ENCODE measurements around the gene MFSD8. TPM values are rescaled to one million over a fixed set of nuclear protein-coding genes. Genes with fewer than 3 reads are reported as not detected.
A peak's percentile ranks its signal among the peaks of the same experiment; 100 is the strongest.
"Not testable (repeated sequence)": the region's sequence is repeated elsewhere in the genome, so short reads cannot be mapped to it uniquely, and the experiment has no call there.

MFSD8 gene
- total RNA-seq, 1 donor from 2014 or later: 16.1 TPM

DNA sequence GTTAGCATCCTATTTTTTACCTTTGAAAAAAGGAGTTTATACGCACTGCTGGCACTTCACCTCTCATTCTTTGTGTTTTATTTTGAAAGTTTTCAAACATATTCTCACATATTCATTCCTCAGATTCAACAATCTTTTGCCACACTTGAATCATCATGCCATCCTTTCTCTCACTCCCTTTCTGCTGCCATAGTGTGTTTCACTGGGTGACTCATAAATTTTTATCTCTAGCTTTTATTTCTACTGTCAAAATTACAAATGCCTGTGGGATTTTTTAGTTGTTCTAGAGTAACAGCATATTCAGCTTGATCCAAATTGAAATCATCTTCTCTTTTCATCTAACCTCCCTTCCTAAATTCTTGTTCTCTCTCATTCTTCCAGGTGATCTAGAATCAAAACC, 28.0 kb downstream of the MFSD8 start:
- DNase-seq (ENCODE audit: low read depth in 2 of 2): no peak

DNA sequence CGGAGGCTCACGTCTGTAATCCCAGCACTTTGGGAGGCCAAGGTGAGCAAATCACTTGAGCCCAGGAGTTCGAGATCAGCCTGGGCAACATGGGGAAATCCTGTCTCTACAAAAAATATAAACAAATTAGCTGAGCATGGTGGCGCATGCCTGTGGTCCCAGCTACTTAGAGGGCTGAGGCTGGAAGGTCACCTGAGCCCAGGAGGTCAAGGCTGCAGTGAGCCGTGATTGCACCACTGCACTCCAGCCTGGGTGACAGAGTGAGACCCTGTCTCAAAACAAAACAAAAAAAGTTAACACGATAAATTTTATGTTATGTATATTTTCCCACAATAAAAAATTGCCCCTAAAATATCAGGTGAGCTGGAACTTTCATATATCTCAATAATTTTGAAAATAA, 33.1 kb downstream of the MFSD8 start:
- not testable (repeated sequence) for DNase-seq (ENCODE audit: low read depth in 2 of 2)

DNA sequence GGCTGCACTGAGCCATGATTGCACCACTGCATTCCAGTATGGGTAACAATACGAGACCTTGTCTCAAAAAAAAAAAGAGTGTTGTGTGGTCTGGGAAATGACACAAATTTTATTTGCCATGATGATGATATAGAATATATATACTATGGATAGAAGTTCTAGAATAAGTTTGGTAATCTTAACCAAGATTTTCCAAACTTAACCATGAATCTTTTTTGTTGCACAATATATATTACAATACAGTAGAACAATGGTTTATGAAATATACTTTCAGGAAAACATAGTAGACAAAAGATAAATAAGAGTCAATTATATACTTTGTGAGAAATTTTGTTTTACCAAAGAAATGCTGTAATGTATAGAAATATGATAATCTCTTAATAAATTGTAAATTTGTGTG, 34.8 kb downstream of the MFSD8 start:
- DNase-seq (ENCODE audit: low read depth in 2 of 2): no peak

DNA sequence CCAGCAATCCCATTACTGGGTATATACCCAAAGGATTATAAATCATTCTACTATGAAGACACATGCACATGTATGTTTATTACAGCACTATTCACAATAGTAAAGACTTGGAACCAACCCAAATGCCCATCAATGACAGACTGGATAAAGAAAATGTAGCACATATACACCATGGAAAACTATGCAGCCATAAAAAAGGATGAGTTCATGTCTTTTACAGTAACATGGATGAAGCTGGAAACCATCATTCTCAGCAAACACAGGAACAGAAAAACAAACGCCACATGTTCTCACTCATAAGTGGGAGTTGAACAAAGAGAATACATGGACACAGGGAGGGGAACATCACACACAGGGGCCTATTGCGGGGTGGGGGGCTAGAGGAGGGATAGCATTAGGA, 39.3 kb downstream of the MFSD8 start:
- not testable (repeated sequence) for DNase-seq (ENCODE audit: low read depth in 2 of 2)

DNA sequence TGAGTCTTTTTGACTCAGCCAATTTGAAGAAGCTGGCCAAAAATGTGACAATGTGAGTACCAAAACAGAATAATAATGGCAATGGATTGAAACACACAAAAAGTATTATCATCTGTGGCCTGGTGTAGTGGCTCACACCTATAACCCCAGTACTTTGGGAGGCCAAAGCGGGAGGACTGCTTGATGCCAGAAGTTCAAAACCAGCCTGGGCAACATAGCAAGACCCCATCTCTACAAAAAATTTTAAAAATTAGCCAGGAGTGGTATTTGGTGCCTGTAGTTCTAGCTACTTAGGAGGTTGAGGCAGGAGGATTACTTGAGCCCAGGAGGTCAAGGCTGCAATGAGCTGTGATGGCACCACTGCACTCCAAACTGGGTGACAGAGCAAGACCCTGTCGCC, 42.7 kb downstream of the MFSD8 start:
- no peak for DNase-seq (ENCODE audit: low read depth in 2 of 2)

DNA sequence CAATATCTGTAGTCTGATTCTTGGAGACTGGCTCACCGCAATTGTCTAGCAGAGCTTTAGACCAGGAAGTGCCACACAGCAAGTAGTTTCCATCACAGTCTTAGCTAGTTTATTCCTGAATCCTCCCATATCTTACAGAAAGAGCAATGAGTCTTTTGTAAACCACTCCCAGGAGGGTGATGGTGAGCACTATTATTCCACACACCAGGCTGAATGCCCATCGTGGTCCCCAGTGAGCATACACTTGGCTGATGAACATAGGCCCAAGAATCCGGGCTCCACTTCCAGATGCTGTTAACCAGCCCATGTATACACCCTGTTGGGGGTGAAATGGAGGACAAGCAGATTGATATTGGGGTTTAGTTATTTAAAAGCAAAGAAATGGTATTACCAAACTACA, 44.5 kb downstream of the MFSD8 start:
- no peak for DNase-seq (ENCODE audit: low read depth in 2 of 2)

DNA sequence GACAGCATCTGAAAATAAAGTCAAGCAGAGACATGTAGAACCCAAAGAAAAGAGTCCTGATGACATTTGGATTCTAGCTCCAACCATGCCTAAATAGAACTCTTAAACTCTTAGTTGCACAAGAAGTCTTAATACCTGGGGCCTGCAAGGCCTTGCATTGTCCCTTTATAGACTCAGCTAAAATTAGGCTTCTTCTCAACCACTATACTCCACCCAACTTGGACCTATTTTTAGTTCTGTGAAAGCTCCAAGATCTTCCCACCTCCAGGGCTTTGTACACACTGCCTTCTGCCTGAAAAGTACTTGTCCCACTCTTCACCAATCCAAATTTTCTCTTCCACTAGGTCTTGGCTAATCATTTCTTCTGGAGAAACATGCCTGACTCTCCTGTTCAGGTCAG, 47.8 kb downstream of the MFSD8 start:
- no peak for DNase-seq (ENCODE audit: low read depth in 2 of 2)

DNA sequence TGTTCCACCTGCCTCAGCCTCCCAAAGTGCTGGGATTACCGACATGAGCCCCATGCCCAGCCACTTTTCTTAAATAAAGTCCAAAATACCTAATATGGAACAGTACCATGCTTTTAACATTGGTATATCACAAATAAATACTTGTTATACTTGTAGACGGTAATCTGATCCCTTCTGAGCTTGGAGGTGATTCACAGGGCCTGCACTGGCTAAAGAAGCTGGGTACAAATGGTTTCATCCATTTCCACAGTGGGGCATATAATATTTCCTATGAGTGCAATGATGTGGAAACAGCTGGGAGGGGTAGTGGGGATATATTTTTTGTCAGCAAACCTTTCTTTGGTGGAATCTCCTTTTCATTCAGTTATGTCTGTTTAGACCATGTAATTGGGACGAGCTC, 48.5 kb downstream of the MFSD8 start:
- no peak for DNase-seq (ENCODE audit: low read depth in 2 of 2)

DNA sequence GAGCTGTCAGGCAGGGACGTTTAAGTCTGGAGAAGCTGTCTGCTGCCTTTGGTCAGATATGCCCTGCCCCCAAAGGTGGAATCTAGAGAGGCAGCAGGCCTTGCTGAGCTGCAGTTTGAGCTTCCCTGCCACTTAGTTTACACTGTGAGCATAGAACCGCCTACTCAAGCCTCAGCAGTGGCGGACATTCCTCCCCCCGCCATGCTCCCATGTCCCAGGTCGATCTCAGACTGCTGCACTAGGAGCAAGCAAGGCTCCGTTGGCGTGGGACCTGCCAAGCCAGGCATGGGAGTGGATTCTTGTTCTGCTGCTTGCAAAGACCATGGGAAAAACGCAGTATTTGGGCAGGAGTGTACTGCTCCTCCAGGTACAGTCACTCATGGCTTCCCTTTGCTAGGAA, 59.9 kb downstream of the MFSD8 start:
- no peak for DNase-seq (ENCODE audit: low read depth in 2 of 2)

DNA sequence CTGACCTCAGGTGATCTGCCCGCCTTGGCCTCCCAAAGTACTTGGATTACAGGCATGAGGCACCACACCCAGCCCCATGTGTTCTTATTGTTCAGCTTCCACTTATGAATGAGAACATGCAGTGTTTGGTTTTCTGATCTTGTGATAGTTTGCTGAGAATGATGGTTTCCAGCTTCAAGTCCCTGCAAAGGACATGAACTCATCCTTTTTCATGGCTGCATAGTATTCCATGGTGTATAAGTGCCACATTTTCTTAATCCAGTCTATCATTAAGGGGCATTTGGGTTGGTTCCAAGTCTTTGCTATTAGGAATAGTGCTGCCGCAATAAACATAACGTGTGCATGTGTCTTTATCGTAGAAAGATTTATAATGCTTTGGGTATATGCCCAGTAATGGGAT, 65.3 kb downstream of the MFSD8 start:
- not testable (repeated sequence) for DNase-seq (ENCODE audit: low read depth in 2 of 2)

DNA sequence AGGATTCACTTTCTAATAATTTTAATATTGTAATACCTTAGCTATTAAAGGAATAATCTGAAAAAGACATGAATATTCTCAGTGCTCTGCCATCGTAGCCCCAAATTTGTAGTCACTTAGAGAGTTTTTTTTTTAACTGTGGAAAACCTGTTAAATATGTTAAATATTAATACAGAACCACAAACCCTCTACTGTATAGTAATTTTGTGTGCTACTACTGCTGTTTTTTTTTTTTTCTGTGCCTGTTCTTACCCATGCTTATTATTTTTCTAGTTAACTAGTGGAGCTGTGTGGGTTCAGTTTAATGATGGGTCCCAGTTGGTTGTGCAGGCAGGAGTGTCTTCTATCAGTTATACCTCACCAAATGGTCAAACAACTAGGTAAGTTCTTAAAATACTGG, 68.4 kb downstream of the MFSD8 start:
- DNase-seq (ENCODE audit: low read depth in 2 of 2): no peak

DNA sequence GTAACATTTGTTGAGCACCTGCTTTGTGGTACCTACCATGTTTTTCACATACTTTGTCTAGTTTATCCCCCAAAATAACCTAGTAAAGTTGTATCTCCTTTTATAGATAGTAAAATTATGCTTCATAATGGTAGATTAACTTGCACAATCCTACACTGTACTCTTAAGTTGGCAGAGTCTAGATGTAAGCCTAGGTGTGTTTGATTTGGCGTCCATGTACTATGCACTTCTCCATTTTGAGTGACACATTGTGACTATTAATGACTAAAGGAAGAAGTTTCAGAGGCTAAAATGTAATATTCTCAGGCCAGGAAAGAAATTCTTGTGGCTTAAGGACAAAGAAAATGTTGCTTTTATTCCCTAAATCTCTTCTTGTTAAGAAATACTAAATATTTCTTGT, 68.9 kb downstream of the MFSD8 start:
- no peak for DNase-seq (ENCODE audit: low read depth in 2 of 2)

DNA sequence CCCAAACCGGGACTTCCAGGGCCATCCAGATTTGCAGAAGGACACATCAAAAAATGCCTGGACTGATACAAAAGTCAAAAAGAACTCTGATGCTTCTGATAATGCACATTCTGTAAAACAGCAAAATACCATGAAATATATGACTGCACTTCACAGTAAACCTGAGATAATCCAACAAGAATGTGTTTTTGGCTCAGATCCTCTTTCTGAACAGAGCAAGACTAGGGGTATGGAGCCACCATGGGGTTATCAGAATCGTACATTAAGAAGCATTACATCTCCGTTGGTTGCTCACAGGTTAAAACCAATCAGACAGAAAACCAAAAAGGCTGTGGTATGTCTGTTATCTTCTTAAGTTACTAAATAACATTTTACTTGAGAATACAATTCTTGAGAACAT, 75.1 kb downstream of the MFSD8 start:
- DNase-seq (ENCODE audit: low read depth in 2 of 2): no peak

DNA sequence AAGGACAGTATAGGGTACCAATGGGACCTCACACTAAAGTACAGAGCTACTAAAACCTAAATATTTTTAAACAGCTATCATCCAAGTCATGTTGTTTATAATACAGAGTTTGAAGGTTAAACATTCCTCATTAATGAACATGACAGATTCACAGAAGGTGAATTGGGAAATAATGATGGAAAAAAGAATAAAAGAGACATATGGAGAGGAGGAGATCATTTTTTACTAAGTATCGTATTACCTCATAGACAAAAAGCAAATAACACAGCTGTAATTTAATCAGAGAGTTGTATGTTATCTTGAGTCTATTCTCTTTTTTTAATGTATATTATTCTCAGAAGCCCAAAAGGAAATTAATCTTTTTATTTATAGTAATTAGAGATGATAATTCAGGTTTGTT, 76.4 kb downstream of the MFSD8 start:
- DNase-seq (ENCODE audit: low read depth in 2 of 2): no peak

DNA sequence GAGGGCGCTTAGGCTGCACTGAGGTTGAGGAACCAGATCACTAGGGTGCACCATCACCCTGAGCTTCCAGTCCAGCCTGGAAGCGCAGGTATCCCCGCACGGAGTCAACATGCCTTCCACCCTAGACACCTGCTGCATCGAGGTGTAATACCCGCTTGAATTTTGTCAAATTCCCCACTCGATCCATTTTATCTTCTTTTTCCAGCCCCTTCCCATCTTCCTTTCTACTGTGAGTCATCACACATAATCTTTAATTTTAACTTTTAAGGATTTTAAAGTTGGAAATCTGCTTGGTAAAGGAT, 83.5 kb downstream of the MFSD8 start:
- no peak for DNase-seq (ENCODE audit: low read depth in 2 of 2)

DNA sequence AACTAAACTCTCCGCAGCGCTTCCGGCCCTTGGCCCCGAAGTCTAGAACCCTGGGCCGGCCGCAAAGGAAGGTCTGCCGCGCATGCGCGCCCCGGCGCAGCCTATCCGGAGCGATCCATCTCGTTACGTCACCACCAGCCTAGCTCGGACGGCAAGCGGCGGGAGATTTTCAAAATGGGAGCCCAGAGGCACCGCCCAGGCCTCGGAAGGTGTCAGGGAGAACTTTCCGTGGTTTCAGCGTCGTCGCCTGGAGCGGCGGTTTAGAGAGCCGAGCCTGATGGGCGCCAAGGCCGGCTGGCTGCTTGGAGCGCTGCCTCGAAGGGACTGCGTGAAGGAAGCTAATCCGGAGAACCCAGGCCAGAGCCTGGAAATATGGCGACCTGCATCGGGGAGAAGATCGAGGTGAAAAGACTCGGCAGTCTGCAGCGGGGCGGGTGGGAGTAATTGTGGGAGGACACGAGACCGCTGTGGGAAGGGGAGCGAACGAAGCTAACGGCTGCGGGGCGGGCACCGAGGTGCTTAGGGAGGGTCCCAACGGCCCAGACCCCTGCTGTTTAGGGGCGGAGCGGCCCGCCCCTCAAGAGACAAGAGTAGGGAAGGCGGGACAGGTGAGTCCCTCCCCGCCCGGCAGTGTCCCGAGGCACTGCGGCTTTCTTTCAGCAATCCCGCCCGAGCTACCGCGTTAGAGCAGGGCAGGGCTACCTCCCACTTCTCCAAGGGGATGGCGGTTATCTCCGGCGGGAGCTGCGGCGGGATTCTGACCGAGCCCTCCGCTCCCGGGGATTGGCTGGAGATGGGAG, 84.0 kb downstream of the MFSD8 start, which contains the start of gene PLK4:
PLK4 (plus strand) TSS at position 131 of the 800 bp plus-strand sequence; CDS start at position 373, 242 bp downstream.
- DNase-seq (ENCODE audit: low read depth in 2 of 2): peak; percentile 94 to 95

DNA sequence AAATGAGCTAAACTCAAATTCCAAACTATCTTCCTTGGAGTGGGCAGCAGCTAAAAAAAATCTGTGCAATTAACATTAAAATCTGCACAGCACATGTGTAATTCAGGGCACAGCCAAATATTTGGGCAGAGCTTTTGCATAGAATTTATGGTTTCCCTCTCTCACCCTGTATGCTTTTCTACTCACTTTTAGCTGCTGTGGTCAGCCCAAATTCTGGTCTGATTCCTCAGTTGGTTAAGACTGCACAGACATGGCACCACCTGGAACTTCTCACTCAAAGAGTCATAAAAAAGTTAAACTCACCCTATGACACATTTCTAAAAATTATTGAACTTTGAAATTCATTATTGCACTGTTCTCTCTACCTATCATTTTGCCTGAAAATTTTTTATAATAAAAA, 89.2 kb downstream of the MFSD8 start:
- no peak for DNase-seq (ENCODE audit: low read depth in 2 of 2)

DNA sequence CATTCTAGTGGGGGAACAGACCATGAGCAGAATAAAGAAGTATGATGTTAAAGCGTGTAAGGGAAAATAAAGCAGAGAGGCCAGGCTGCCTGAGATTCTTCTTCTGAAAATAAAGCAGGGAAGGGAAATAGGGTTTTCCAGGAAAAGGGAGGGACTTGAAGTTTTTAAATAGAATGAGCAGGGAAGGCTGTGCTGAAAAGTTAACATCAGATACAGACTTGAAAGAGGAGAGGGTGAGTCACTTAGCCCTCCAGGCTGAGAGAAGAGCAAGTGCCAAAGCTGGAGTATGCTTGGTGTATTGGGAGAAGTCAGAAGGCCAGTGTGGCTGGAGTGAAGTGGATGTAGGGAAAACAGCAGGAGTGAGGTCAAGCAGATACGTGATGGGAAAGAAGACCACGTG, 94.3 kb downstream of the MFSD8 start:
- DNase-seq (ENCODE audit: low read depth in 2 of 2): peak; percentile 10 to 73

DNA sequence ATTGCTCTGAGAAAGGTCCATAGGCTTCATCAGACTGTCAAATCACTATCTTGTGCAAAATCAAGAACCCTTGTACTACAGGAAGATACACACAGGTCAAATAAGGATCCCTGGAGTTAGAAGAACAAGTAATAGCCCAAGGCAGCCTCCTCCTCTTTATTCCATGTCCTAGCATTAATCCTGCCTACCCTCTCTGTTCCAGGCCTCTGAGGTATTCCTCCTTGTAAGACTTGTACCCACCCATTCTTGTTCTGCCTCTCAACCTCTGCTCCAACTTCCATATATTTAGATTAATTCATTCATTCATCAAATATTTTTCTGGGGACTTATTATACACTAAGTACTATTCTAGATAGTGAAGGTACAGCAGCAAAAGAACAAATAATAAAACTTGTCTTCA, 94.7 kb downstream of the MFSD8 start:
- DNase-seq (ENCODE audit: low read depth in 2 of 2): no peak

DNA sequence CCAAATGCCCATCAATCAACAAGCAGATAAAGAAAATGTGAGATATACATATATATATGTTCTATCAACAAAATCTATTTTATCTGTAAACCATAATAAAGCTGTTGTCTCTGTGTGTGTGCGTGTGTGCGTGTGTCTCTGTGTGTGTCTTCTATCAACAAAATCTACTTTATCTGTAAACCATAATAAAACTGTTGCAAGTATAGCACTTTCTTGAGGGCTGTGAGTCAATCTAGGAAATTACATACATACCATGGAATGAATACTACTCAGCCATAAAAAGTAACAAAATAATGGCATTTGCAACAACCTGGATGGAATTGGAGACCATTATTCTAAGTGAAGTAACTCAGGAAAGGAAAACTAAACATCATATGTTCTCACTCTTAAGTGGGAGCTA, 96.8 kb downstream of the MFSD8 start:
- no peak for DNase-seq (ENCODE audit: low read depth in 2 of 2)
